Ramos (cell line): ENCODE measurements around the gene JAK3.

Source experiments
- in situ Hi-C: fragments of 300-500 bp; cut with MboI; formaldehyde crosslinking; loops from one replicate; pipeline ENCODE4 v1.14.3; 2022; ENCODE audit warnings: low sequenced_read_pairs; ENCODE audit not compliant: unreplicated experiment

The JAK3 gene

GRCh38 chr19:17866312-17866963, 18.7 kb upstream of the JAK3 start:
- in situ Hi-C loops = loop anchor here (5.0 to 10.0 kb wide), 2 partner anchors 61 to 128 kb away; no protein-coding TSS in a partner anchor

GRCh38 chr19:17865364-17866311, 17.9 kb upstream of the JAK3 start:
- in situ Hi-C loops = loop anchor here (5.0 to 10.0 kb wide), 2 partner anchors 62 to 129 kb away; no protein-coding TSS in a partner anchor

- in situ Hi-C loops = loop anchor here (10.0 kb wide), 1 partner anchor 131 kb away; no protein-coding TSS in a partner anchor
Measured at GRCh38 chr19:17863520-17864182, 15.9 kb upstream of the JAK3 start.

GRCh38 chr19:17862711-17863519, 15.1 kb upstream of the JAK3 start:
- in situ Hi-C loops = loop anchor here (10.0 kb wide), 1 partner anchor 132 kb away; no protein-coding TSS in a partner anchor

- in situ Hi-C loops = loop anchor here (10.0 kb wide), 1 partner anchor 133 kb away; no protein-coding TSS in a partner anchor
Measured at GRCh38 chr19:17861542-17862402, 14.0 kb upstream of the JAK3 start.

DNA sequence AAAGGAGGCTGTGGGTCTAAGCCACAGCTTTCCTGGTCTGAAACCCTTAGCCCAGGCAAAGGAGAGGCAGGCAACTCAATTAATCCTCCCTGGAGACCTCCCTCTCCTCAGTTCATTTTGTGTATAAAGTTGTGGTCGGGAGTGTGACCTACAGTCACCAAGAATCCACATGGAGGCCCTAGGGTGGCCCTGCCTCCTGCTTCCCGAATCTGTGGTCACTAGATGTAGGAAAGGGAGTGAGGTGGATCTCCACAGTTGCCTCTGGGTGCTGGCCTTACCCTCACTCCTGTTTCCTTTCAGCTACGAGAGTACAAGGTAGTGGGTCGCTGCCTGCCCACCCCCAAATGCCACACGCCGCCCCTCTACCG, 13.2 kb upstream of the JAK3 start:
- in situ Hi-C loops = loop anchor here (10.0 kb wide), 1 partner anchor 134 kb away; no protein-coding TSS in a partner anchor

DNA sequence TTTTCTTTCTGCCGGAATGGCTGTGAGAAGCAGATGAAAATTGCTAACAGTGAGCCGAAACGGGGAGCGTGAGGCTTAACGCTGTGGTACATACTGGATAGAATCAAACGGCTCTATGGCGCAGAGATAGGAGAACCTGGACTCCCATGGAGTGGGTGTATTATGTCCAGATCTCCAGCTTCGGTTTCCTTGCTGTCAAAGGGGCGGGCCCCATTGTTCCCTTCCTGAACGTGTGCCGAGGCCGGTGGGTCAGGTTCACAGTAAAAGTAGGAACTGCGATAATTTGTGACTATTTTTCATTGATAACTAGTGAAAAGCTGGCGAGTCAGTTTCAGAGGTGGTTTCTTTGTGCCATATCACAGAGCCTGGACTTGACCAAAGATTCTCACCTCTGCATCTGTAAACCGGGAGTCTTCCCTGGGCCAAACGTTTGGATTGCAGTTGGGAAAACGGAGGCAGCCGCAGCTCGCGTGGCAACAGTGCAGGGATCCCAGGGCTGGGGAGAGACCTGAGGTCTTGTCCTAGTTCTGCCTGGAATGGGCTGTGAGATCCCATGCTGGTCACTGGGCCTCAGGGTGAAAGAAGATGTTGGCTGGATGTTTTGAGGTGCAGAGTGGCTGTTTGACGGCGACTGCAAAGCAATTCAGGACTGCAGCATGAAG, 12.7 kb upstream of the JAK3 start:
- in situ Hi-C loops = loop anchor here (10.0 kb wide), 1 partner anchor 134 kb away; no protein-coding TSS in a partner anchor

DNA sequence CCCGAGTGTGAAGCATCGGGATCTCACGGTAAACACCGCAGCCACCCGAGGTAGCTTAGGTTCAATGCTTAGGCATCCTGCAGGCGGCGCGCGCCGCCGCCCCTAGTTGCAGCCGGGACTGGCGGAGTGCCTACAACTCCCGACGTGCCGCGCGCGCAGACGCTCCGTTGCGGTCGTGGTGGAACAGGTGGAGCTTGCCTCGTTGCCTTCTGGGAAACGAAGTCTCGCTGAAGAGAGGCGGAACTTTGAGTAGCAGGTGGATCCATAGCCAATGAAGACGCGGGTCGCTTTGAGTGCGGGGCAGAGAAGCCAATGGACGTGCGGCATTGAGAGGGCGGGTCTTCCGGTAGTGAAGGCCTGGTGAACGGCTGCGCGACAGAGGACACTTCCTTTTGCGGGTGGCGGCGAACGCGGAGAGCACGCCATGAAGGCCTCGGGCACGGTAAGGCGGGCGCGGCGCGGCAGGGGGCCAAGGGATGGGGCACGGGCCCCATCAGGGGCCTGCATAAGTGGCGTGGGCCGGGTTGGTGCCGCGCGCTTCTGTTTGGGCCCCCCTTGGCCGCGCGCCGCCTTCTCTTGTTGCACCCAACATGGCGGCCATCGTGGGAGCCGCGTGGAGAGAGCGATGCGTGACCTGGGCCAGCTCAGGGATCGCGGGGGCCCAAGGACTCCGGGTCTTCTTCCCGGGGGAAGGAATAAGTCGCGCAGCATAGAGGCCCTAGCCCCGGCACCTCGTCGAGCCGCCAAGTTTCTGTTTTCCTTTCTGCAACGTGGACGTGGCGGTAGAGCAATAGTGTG, 11.9 kb upstream of the JAK3 start, which contains the start of gene RPL18A:
Gene RPL18A (plus strand): TSS at position 378 of the 798 bp plus-strand sequence. CDS start 47 bp downstream, at position 425.
- in situ Hi-C loops = loop anchor here (10.0 kb wide), 2 partner anchors 135 to 155 kb away; no protein-coding TSS in a partner anchor

DNA sequence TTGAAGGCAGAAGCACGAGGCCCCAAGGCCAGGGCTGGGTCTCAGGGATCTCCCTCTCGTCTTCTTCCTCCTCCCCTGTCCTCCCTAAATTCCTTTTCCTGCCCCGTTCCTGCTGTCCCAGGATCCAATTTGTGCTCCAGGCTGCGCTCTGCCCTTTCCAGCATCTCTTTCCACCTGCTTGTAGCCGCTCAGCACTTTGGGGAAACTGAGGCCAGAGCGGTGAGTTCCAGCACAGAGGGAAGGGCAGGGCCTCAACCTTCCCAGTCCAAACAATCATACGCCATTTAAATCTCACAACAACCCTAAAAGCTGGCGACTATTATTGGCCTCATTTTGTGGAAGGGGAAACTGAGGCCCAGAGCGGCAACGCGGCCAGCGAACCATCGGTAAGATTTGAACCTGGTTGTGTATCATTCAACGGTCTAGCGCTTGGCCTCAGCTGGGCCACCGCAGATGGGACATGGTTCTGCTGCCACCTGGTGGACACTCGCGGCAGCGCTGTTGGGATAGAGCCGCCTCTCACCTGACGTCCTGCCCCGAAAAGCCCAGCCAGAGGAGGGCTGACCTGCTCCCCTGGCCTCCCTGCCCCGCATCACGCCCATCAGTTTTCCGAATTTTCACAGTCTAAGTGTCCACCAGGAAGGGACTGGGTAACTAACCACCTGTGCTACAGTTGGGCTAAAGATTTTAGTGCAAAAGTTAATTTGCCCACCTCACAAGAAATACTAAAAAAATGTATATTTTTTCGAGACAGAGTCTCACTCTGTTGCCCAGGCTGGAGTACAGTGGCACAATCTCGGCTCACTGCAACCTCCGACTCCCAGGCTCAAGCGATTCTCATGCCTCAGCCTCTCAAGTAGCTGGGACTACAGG, 7.7 kb upstream of the JAK3 start:
- in situ Hi-C loops = loop anchor here (10.0 kb wide), 1 partner anchor 151 kb away; no protein-coding TSS in a partner anchor

- in situ Hi-C loops = loop anchor here (10.0 kb wide), 1 partner anchor 149 kb away; no protein-coding TSS in a partner anchor
Measured at GRCh38 chr19:17854061-17854460, 6.3 kb upstream of the JAK3 start.

DNA sequence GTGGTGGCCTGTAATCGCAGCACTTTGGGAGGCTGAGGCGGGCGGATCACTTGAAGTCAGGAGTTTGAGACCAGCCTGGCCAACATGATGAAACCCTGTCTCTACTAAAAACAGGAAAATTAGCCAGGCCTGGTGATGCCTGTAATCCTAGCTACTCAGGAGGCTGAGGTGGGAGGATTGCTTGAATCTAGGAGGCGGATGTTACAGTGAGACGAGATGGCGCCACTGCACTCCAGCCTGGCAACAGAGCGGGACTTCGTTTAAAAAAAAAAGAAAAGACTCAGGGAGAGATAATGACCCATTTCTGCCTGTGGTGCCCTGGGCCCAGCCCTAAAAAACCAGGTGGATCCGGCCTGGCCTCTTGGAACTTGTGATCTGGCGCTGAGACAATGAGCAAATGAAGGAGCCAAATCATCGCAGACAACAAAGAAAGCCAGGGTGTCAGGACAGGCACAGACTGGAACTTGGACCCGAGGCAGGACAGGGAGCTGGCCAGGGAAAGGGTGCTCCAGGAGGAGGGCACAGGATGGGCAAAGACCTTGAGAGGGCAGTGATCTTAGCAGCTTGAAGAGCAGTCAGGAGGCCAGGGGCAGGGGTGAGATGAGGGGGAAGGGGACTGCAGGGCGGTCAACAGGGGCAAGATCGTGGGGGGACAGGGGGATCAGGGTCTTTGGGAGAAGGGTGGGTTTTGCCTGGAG, 962 bp upstream of the JAK3 start:
- in situ Hi-C loops = no loop called here

- in situ Hi-C loops = no loop called here
Measured at GRCh38 chr19:17846146-17846545, 1.6 kb downstream of the JAK3 start.

DNA sequence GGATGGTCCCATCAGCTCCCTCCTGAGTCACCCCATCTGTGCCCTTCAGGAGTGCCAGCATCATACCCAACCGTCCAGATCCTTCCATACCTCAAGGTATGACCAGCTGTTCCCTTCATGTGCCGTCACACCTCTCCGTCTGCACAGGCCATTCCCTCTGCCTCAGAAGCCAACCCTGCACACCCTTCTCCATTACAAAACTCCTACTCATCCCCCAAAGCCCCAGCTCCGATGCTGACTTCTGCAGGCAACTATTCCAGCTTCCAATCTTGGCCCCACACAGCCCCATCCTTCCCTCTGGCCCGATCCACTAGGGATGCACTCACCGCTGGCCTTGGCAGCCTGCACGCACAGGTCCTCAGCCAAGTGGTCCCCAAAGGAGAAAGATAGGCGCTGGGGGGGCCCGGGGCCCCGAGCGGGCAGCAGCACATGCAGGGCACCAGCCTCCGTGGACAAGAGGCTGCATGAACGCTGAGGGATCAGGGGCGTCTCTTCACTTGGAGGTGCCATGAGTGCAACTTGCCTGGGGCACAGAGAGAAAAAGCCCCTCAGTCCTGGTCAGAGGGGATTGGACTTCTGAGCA, 3.8 kb downstream of the JAK3 start:
- in situ Hi-C loops = no loop called here

DNA sequence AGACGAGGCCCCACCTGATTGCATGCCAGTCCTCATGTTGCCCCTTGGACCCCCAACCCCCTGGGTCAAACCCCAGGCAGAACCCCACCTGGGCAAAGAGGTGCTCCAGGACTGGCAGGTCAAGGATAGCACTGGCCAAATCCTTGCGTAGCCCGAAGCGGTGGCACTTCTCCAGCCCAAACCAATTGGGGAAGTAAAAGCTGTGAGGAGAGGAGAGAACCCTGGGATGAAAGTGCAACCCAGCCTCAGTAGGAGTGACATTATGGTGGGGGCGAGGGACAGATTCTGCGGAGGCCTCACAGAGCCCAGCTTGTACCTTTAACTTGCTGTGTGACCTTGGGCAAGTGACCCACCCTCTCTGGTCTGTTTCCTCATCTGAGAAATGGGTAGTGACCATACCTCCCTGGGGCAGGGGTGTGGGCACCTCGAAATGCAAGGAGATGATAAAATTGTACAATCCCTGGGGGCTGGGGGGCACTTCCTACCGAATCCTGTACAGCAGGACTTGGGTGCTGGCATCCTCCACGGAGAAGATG, 4.4 kb downstream of the JAK3 start:
- in situ Hi-C loops = no loop called here
